ES-I3 (cell line): ENCODE data around the gene CHD9.
"Not testable (repeated sequence)": the region's sequence is repeated elsewhere in the genome, so short reads cannot be mapped to it uniquely, and the experiment has no call there.

Source experiments
- H3K36me3 ChIP-seq: 2 replicates; pipeline ENCODE4 v1.6.1; 2013; ENCODE audit warnings: mild to moderate bottlenecking, low read length, control low read depth, moderate library complexity; ENCODE audit not compliant: insufficient read depth
- H3K4me1 ChIP-seq: 2 replicates; pipeline ENCODE4 v1.6.1; 2013; ENCODE audit warnings: mild to moderate bottlenecking, control low read depth, low read length; ENCODE audit not compliant: insufficient read depth
- H3K9ac ChIP-seq: 2 replicates; pipeline ENCODE4 v1.6.1; 2013; ENCODE audit warnings: low read depth, mild to moderate bottlenecking, low read length, moderate library complexity
- H3K9me3 ChIP-seq: 2 replicates; pipeline ENCODE4 v1.6.1; 2013; ENCODE audit warnings: mild to moderate bottlenecking, low read length, moderate library complexity; ENCODE audit not compliant: control insufficient read depth, insufficient read depth

CHD9 gene

DNA sequence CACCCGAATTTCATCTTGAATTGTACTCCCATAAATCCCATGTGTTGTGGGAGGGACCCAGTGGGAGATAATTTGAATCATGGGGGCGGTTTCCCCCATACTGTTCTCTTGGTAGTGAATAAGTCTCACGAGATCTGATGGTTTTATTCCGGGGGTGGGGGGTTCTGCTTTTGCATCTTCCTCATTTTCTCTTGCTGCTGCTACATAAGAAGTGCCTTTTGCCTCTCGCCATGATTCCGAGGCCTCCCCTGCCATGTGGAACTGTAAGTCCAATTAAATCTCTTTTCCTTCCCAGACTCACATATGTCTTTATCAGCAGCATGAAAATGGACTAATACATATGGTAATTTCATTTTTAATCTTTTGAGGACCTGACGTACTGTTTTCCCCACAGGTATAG is 20.7 kb downstream of the CHD9 start:
- H3K9ac ChIP-seq, H3K36me3 ChIP-seq: not testable (repeated sequence)
- H3K4me1 ChIP-seq, result peaks cover 22% of the 10 kb centered on the region
- H3K9me3 ChIP-seq, result peaks cover 22% of the 10 kb centered on the region

GRCh38 chr16:53078247-53078646 is 23.5 kb downstream of the CHD9 start:
- H3K9ac ChIP-seq, result no peak overlapping the region
- peaks cover 36% of the 10 kb centered on the region for H3K4me1 ChIP-seq
- H3K9me3 ChIP-seq, result peaks cover 20% of the 10 kb centered on the region
- H3K36me3 ChIP-seq, result no peaks in the 10 kb centered on the region

DNA sequence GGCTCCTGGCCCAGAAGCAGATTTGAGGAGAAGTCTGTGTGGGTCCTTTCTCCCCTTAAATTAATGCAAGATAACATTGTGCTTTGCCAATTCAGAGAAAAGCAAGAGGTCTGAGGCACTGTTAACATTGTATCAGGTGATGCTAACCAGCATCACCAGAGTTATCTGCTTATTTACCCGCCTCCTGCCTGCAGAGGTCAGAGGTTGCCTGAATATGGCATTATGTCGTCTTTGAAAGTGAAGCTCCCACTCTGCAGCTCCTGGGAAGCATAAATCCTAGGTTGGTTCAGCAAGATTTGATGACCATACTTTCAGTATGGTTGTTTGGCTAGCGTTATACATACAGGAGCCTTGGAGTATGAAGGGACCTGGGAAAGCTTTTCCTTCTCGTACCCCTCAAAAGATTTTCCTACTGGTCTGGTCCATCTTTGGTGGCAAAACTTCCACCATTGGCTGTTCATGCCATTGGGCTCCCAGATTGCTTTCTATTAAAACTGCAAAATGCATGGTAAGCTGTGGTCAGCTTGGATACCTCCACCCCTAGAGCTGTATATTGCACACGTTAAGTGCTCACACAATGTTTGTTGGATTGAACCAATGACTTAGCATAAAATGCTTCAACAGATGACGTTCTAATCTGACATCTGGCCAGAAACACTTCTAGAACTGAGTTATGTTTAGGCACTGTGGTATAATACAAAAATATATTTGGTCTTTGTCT is 24.1 kb downstream of the CHD9 start:
- Histone ChIP-seq H3K9ac (no peak overlapping the region), H3K36me3 (no peaks in the 10 kb centered on the region), H3K9me3 (peaks cover 18% of the 10 kb centered on the region), H3K4me1 (peaks cover 38% of the 10 kb centered on the region)

GRCh38 chr16:53080345-53081031 is 25.7 kb downstream of the CHD9 start:
- peaks cover 12% of the 10 kb centered on the region; the same call in 1 of the 2 replicates for H3K9me3 ChIP-seq
- peaks cover 48% of the 10 kb centered on the region for H3K4me1 ChIP-seq
- H3K9ac ChIP-seq, result no peak overlapping the region
- H3K36me3 ChIP-seq, result no peaks in the 10 kb centered on the region

DNA sequence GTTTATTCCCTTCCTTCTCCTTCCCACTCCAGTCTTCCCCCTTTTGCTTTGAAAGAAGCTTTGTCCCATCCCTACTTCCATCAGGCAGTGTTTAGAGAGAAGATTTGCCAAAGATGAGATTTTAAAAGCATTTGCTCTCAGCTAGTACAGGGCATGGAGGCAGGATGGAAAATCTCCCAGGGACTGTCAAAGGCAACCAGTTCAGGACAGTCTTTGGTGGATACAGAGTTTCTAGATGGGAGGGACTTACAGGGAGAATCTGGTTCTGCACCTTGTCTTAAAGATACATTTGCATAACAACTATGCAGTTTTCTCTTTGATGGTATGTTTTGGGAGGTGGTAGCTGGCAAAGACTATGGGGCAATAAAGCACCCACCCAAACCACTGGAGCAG is 26.2 kb downstream of the CHD9 start:
- no peak overlapping the region for H3K9ac ChIP-seq

GRCh38 chr16:53081686-53082407 is 27.1 kb downstream of the CHD9 start:
- Histone ChIP-seq H3K4me1 (peaks cover 58% of the 10 kb centered on the region), H3K9ac (no peak overlapping the region), H3K36me3 (no peaks in the 10 kb centered on the region), H3K9me3 (peaks cover 7% of the 10 kb centered on the region; the same call in 1 of the 2 replicates)

More for the DNA sequence above, 26.2 kb downstream of the CHD9 start:
- Histone ChIP-seq H3K4me1 (peaks cover 53% of the 10 kb centered on the region), H3K9me3 (peaks cover 7% of the 10 kb centered on the region; the same call in 1 of the 2 replicates), H3K36me3 (no peaks in the 10 kb centered on the region)

DNA sequence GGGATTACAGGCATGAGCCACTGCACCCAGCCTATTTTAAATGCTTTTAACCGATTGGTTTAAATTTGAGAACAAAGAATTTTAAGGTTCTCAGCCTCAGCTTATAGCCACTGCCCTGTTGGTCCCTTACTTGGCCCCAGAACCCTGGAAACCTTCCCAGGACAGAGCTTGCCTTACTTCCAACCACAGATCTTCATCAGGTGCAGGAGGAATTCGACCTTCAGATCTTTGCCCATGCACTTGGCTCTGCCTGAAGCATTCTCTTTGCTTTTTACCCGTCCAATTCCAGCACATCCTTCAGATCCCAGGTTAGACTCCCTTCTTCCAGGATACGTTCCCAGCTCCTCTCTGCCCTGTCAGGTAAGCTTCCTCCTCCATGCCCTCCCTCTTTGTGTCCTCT is 27.7 kb downstream of the CHD9 start:
- peaks cover 60% of the 10 kb centered on the region for H3K4me1 ChIP-seq
- no peak overlapping the region for H3K9ac ChIP-seq
- peaks cover 6% of the 10 kb centered on the region; the same call in 1 of the 2 replicates for H3K9me3 ChIP-seq
- no peaks in the 10 kb centered on the region for H3K36me3 ChIP-seq

DNA sequence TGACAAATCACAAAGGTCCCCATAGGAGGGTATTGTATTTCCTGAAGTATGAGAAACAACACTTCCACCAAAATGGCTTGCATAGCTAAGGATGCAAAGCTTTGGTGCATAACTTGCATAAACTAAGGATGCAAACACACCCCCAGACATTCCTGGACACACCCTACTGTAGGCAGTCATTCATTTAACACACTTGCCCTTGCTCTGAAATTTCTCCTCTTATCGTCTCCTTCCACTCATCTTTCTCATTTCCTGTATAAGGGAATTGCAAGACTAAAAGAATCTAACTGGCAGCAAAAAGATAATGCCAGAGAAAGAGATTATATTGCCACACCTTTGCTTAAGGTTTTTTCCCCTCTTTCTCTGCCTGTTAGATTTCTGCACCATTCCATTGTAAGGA is 28.3 kb downstream of the CHD9 start:
- H3K4me1 ChIP-seq, result peaks cover 60% of the 10 kb centered on the region
- H3K36me3 ChIP-seq, result no peaks in the 10 kb centered on the region
- H3K9ac ChIP-seq, result no peak overlapping the region
- H3K9me3 ChIP-seq, result peaks cover 2% of the 10 kb centered on the region; the same call in 1 of the 2 replicates

GRCh38 chr16:53084141-53084541 is 29.4 kb downstream of the CHD9 start:
- H3K4me1 ChIP-seq, result peaks cover 57% of the 10 kb centered on the region
- H3K9me3 ChIP-seq, result no peaks in the 10 kb centered on the region
- no peaks in the 10 kb centered on the region for H3K36me3 ChIP-seq
- H3K9ac ChIP-seq, result no peak overlapping the region

- peaks cover 56% of the 10 kb centered on the region for H3K4me1 ChIP-seq
Observed at GRCh38 chr16:53084746-53085334, 30.0 kb downstream of the CHD9 start.

DNA sequence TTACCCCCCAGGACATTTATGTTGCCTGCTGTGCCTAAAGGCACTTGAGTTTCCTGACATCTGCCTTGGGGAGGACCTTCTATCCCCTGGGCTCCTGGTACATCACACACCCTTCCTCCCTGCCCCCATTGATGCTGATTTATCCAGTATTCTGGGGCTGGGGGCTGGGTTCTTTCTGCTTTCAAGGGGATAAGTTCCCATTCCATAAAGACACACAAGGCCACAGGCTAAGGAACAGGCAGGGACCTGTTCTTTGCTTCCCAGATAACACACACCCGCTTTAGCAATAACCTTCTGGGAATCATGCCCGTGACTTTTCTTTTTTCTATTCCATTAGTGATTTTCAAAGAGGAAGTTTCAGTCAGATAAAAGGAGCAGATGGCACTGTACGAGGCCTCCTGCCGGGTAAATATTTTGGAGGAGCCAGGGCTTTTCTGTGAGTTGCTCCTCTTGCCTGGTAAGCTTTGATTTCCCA is 30.6 kb downstream of the CHD9 start:
- no peaks in the 10 kb centered on the region for H3K9me3 ChIP-seq
- no peaks in the 10 kb centered on the region for H3K36me3 ChIP-seq
- no peak overlapping the region for H3K9ac ChIP-seq
- peaks cover 56% of the 10 kb centered on the region for H3K4me1 ChIP-seq

More at GRCh38 chr16:53084746-53085334, 30.0 kb downstream of the CHD9 start:
- Histone ChIP-seq H3K9me3 (no peaks in the 10 kb centered on the region), H3K36me3 (no peaks in the 10 kb centered on the region), H3K9ac (no peak overlapping the region)

GRCh38 chr16:53085931-53086421 is 31.2 kb downstream of the CHD9 start:
- H3K4me1 ChIP-seq, result peaks cover 55% of the 10 kb centered on the region
- no peaks in the 10 kb centered on the region for H3K9me3 ChIP-seq
- H3K9ac ChIP-seq, result no peak overlapping the region
- H3K36me3 ChIP-seq, result no peaks in the 10 kb centered on the region

DNA sequence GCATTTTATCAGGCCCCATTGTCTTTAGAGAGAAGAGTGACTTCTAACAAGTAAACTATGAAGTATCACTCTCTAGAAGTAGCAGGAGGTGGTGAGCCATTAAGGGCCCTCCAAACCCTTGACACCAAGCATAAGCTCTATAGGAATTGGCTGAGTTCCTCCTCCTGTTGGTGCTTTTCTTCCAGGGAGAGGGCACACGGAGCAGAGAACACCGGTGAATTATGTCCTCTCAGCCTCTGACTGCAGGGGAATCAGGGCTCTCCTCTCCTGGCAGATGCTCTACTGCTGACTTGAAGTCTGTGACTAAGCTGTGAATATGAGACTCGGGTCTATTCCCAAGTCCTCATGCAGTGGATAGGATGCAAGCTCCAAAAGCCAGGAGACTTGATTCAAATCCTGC is 32.3 kb downstream of the CHD9 start:
- no peak overlapping the region for H3K9ac ChIP-seq
- H3K9me3 ChIP-seq, result no peaks in the 10 kb centered on the region
- peaks cover 58% of the 10 kb centered on the region for H3K4me1 ChIP-seq
- H3K36me3 ChIP-seq, result no peaks in the 10 kb centered on the region
